ENCODE measurements around the gene SLC2A10.

The SLC2A10 gene

GRCh38 chr20:46704714-46705377, 4.6 kb upstream of the SLC2A10 start:
- no peak for DNase-seq

GRCh38 chr20:46705378-46705729, 4.1 kb upstream of the SLC2A10 start:
- no peak for DNase-seq

- no peak for DNase-seq
These were observed 3.2 kb upstream of the SLC2A10 start for GRCh38 chr20:46706242-46706641.

- DNase-seq: no peak
These were observed 1.1 kb upstream of the SLC2A10 start for GRCh38 chr20:46708172-46708860.

GRCh38 chr20:46709055-46709458, 392 bp upstream of the SLC2A10 start:
- DNase-seq: no peak

- DNase-seq: no peak
These were observed 884 bp downstream of the SLC2A10 start for GRCh38 chr20:46710153-46710913.

GRCh38 chr20:46712056-46712636, 2.7 kb downstream of the SLC2A10 start:
- no peak for DNase-seq

GRCh38 chr20:46713957-46714834, 4.7 kb downstream of the SLC2A10 start:
- no peak for DNase-seq

GRCh38 chr20:46715292-46715756, 5.9 kb downstream of the SLC2A10 start:
- no peak for DNase-seq

GRCh38 chr20:46717818-46718541, 8.5 kb downstream of the SLC2A10 start:
- no peak for DNase-seq

GRCh38 chr20:46720019-46720418, 10.6 kb downstream of the SLC2A10 start:
- no peak for DNase-seq

- no peak for DNase-seq
These were observed 11.5 kb downstream of the SLC2A10 start for GRCh38 chr20:46720776-46721425.

GRCh38 chr20:46721476-46721875, 12.0 kb downstream of the SLC2A10 start:
- DNase-seq: no peak

- no peak for DNase-seq
These were observed 13.0 kb downstream of the SLC2A10 start for GRCh38 chr20:46722450-46722849.

GRCh38 chr20:46723039-46723438, 13.6 kb downstream of the SLC2A10 start:
- no peak for DNase-seq

- DNase-seq: no peak
These were observed 15.0 kb downstream of the SLC2A10 start for GRCh38 chr20:46724343-46724959.

- DNase-seq: no peak
These were observed 16.0 kb downstream of the SLC2A10 start for GRCh38 chr20:46725186-46726165.

GRCh38 chr20:46731770-46732169, 22.3 kb downstream of the SLC2A10 start:
- DNase-seq: no peak

GRCh38 chr20:46735436-46735835, 26.0 kb downstream of the SLC2A10 start:
- DNase-seq: no peak

All from NCI-H2081 (cell line).